ENCODE data around the gene PIM1.

PIM1 gene

DNA sequence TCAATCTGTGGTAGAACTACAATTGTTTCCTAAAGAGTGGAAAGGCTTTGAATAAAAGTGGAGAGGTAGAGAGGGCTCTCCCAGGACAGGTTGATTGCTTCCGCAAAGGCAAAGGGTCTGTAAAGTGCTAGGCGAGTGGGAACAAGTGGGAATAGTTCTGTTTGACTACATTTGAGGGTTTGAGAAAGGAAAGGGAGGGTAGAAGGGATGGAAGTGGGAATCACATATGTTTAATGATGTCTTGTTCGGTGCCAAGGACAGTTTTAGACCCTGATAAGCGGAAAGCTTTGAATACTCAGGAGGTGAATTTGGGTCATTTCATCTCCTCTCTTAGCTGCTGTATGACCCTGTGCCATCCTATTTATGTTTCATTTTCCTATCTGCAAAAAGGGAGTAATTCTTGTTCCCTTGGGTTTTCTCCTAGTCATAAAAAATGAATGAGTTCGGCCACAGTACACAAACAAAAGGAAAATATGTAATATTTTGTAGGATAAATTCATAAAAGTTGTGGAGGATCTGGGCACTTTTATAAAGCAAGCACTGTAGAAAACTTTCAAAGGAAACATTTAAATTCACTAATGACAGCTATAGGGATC lies 1.7 kb upstream of the PIM1 start:
- TF ChIP-seq ZFX (IDR thresholded peaks at IDR 0.05): no peak
- TF ChIP-seq, protein P1, sequence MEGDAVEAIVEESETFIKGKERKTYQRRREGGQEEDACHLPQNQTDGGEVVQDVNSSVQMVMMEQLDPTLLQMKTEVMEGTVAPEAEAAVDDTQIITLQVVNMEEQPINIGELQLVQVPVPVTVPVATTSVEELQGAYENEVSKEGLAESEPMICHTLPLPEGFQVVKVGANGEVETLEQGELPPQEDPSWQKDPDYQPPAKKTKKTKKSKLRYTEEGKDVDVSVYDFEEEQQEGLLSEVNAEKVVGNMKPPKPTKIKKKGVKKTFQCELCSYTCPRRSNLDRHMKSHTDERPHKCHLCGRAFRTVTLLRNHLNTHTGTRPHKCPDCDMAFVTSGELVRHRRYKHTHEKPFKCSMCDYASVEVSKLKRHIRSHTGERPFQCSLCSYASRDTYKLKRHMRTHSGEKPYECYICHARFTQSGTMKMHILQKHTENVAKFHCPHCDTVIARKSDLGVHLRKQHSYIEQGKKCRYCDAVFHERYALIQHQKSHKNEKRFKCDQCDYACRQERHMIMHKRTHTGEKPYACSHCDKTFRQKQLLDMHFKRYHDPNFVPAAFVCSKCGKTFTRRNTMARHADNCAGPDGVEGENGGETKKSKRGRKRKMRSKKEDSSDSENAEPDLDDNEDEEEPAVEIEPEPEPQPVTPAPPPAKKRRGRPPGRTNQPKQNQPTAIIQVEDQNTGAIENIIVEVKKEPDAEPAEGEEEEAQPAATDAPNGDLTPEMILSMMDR (conservative IDR thresholded peaks at IDR 0.05): no peak
- no peak overlapping the region for H3K27ac ChIP-seq

DNA sequence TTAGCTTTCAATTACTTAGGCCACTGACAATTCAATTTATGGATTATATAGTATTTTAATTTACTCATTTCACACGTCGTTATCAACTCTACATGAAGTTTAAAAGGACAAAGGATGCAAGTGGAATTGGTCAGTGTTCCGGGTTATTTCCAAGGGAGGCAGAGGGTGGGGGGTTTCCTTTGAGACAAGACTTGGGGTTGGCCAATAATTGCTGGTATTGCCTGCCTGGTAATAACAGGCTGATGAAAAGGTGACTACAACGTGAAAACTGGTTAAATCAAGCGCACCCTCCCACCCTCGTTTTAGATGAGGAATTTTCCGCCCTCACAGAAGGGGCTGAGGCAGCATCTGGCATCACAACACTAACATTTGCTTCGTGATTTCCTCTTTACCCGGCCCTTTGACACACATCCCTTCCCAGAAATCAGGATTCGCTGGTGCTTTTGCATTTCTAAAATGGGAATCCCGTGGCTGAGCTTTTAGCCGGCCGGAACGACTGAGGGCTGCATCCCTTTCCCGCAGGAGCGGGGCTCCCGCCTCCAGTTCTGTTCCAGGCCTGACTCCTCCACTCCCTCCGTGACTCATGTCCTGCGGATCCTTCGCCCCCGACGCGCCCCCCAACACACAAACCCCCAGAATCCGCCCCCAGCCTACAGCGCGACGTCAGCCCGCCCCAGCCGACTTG lies 999 bp upstream of the PIM1 start:
- TF ChIP-seq, protein P1 (conservative IDR thresholded peaks at IDR 0.05): no peak
- no peak for TF ChIP-seq ZFX (IDR thresholded peaks at IDR 0.05)

DNA sequence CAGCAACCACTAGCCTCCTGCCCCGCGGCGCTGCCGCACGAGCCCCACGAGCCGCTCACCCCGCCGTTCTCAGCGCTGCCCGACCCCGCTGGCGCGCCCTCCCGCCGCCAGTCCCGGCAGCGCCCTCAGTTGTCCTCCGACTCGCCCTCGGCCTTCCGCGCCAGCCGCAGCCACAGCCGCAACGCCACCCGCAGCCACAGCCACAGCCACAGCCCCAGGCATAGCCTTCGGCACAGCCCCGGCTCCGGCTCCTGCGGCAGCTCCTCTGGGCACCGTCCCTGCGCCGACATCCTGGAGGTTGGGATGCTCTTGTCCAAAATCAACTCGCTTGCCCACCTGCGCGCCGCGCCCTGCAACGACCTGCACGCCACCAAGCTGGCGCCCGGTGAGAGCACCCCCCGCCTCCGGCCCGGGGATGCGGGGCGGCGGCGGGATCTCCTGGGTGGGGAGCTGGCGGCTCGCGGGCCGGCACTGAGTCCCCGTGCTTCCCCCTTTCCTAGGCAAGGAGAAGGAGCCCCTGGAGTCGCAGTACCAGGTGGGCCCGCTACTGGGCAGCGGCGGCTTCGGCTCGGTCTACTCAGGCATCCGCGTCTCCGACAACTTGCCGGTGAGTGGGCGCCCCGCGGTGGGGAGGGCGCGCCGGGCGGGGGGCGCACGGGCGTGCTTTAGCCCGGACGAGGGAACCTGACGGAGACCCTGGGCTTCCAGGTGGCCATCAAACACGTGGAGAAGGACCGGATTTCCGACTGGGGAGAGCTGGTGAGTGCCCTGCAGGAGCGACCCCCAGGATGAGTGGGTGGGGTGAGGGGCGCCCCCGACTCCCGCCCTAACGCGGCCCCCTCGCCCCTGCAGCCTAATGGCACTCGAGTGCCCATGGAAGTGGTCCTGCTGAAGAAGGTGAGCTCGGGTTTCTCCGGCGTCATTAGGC lies 585 bp downstream of the PIM1 start:
- H3K27ac ChIP-seq: peak overlapping the region; percentile 76
- TF ChIP-seq ZFX (IDR thresholded peaks at IDR 0.05): peak; percentile 58
- TF ChIP-seq, protein P1 (conservative IDR thresholded peaks at IDR 0.05): peak; percentile 44

More for the DNA sequence above, 999 bp upstream of the PIM1 start:
- H3K27ac ChIP-seq: peak overlapping the region; percentile 30

DNA sequence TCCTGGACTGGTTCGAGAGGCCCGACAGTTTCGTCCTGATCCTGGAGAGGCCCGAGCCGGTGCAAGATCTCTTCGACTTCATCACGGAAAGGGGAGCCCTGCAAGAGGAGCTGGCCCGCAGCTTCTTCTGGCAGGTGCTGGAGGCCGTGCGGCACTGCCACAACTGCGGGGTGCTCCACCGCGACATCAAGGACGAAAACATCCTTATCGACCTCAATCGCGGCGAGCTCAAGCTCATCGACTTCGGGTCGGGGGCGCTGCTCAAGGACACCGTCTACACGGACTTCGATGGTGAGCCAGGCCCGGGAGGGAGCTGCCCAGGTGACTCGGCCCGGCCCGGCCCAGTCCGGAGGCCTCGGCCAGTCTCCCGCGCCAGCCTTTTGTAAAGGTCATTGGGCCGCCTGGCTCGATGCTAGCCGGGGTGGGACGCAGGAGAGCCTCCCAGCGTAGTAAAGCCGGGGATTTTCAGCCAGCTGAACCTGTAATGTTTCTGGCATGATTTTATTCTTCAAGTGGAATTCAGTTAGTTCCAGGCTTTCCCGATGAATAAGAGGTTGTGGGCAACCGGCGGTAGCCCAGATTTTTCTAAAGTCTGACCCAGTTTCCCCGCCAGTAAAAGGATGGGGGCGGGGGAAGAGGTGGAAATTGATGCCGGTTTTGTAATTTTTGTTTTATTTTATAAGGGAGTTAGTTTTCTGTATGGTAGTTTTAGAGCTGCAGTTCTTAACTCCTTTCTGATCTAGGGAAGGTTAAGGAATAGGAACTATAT lies 1.4 kb downstream of the PIM1 start:
- peak overlapping the region; percentile 76 for H3K27ac ChIP-seq
- TF ChIP-seq, protein P1 (conservative IDR thresholded peaks at IDR 0.05): no peak
- no peak for TF ChIP-seq ZFX (IDR thresholded peaks at IDR 0.05)

DNA sequence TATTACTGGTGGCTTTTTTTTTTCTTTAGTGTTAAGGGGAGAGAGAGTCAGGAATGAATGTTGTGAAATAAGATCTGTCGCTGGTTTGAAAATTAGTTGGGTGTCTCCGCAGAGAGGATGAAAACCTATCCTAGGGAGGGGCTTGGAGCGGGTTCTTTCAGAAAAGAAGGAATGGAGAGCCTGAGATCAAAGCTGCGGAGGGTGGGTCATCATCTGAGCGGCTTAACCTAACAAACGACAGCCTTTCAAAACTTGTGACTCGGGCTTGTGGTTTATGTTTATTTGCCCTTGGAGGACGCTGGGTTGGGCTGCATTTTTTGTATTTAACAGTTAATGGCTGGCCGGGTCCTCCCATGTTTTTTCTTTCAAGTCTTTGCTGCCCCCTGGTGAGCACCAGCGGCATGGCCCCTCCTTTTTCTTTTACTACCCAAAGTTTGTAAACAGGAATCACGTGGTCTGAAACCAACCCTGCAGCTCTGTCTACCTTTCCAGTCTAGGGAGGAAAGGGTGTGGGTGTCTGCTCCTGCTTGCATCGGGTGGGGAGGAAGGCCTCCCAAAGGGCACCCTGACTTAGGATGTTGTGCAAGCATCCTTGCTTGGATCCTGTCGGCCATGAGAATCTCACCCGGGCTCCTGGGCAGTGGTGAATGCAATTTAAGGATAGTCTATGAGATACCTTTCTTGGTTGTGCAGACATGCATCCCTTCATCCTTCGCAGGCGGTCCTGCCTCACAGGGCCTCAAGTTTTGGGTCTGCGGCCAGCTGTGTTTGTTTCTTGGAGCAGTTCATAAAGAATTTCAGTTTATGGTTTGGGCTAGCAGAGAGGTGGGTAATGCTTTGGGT lies 2.2 kb downstream of the PIM1 start:
- TF ChIP-seq, protein P1 (conservative IDR thresholded peaks at IDR 0.05): peak; percentile 96
- no peak for TF ChIP-seq ZFX (IDR thresholded peaks at IDR 0.05)
- no peak overlapping the region for H3K27ac ChIP-seq

DNA sequence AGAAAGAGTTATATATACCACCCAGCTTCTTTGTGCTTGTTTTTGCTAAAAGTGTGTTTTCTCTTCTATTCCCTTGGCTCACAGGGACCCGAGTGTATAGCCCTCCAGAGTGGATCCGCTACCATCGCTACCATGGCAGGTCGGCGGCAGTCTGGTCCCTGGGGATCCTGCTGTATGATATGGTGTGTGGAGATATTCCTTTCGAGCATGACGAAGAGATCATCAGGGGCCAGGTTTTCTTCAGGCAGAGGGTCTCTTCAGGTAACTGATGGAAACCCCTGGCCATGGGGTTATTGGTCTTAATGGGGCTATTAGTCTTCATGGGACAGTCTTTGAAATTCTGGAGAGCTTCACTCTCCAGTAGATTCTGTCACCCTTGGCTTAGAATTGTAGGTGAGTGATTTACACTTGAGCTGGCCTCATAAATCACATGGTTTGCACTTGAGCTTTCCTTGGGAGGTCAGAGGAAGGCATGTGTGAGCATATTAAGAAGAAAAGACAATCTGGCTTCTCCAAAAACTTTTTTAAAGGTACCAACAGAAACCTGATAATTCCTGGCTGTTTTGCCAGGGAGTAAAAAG lies 3.0 kb downstream of the PIM1 start:
- TF ChIP-seq, protein P1 (conservative IDR thresholded peaks at IDR 0.05): no peak
- no peak for TF ChIP-seq ZFX (IDR thresholded peaks at IDR 0.05)
- H3K27ac ChIP-seq: no peak overlapping the region

All from C4-2B (cell line).